DND-41 (cell line): ENCODE results near the gene INMT.

Experiments
- ATAC-seq: fragments of 200-7000 bp; cut with Tn5 transposase; 3 replicates; pipeline ENCODE4 v1.9.1; 2021; ENCODE audit warnings: low read depth; ENCODE audit not compliant: insufficient read depth
- DNase-seq: peaks from one replicate; pipeline ENCODE4 v3.0.0-alpha.2; 2020
- H2AFZ ChIP-seq: 2 replicates; pipeline ENCODE4 v1.6.0; 2012; ENCODE audit warnings: low read depth, low read length
- H3K27ac ChIP-seq: 2 replicates; pipeline ENCODE4 v1.5.1; 2012; ENCODE audit warnings: low read length, inconsistent platforms
- H3K27me3 ChIP-seq: fragments of 200-600 bp; sonication (generic); 2 replicates; pipeline ENCODE4 v1.6.0; 2012; ENCODE audit warnings: low read length, mild to moderate bottlenecking, inconsistent platforms; ENCODE audit not compliant: insufficient read depth, poor library complexity
- H3K36me3 ChIP-seq: 2 replicates; pipeline ENCODE4 v1.5.1; 2012; ENCODE audit warnings: low read length, inconsistent platforms; ENCODE audit not compliant: insufficient read depth
- H3K4me1 ChIP-seq: 2 replicates; pipeline ENCODE4 v1.5.1; 2012; ENCODE audit warnings: mild to moderate bottlenecking, low read length; ENCODE audit not compliant: insufficient read depth
- H3K4me2 ChIP-seq: 2 replicates; pipeline ENCODE4 v1.6.0; 2012; ENCODE audit warnings: mild to moderate bottlenecking, moderate library complexity, low read length, inconsistent platforms; ENCODE audit not compliant: insufficient read depth
- H3K4me3 ChIP-seq, 2 experiments: fragments of 200-600 bp in 1 of 2; shearing (Covaris generic) in 1 of 2; 2 replicates each; pipeline ENCODE4 v1.5.1; 2012 to 2016; ENCODE audit warnings: inconsistent platforms in 2 of 2, low read length in 2 of 2, mild to moderate bottlenecking in 2 of 2, low read depth in 1 of 2, moderate library complexity in 1 of 2
- H3K79me2 ChIP-seq: 2 replicates; pipeline ENCODE4 v1.6.0; 2012; ENCODE audit warnings: low read length, inconsistent platforms; ENCODE audit not compliant: insufficient read depth
- H3K9ac ChIP-seq: 2 replicates; pipeline ENCODE4 v1.6.0; 2012; ENCODE audit warnings: low read depth, mild to moderate bottlenecking, inconsistent platforms, low read length, moderate library complexity
- H3K9me3 ChIP-seq: 2 replicates; pipeline ENCODE4 v1.5.1; 2012; ENCODE audit warnings: low read length, moderate library complexity, mild to moderate bottlenecking, inconsistent platforms; ENCODE audit not compliant: insufficient read depth, severe bottlenecking
- H4K20me1 ChIP-seq: 2 replicates; pipeline ENCODE4 v1.6.0; 2012; ENCODE audit warnings: low read length; ENCODE audit not compliant: insufficient read depth
- EZH2 ChIP-seq: IDR thresholded peaks from 3 replicates; pipeline ENCODE4 v1.6.1; 2012; ENCODE audit warnings: borderline replicate concordance, low read depth, mild to moderate bottlenecking, moderate library complexity, low read length, inconsistent platforms; ENCODE audit not compliant: severe bottlenecking
- TF ChIP-seq, protein P1 (sequence below): IDR thresholded peaks from 2 replicates; pipeline ENCODE4 v1.5.1; 2012; ENCODE audit warnings: borderline replicate concordance, low read length, moderate library complexity, mild to moderate bottlenecking; ENCODE audit not compliant: poor library complexity, severe bottlenecking; ENCODE audit errors: extremely low read depth

INMT gene

GRCh38 chr7:30795161-30795948 lies 43.4 kb downstream of the INMT start:
- peaks cover 8% of the 10 kb centered on the region; the same call in 1 of the 2 replicates for H3K36me3 ChIP-seq
- no peaks in the 10 kb centered on the region for H3K27me3 ChIP-seq
- TF ChIP-seq, protein P1, sequence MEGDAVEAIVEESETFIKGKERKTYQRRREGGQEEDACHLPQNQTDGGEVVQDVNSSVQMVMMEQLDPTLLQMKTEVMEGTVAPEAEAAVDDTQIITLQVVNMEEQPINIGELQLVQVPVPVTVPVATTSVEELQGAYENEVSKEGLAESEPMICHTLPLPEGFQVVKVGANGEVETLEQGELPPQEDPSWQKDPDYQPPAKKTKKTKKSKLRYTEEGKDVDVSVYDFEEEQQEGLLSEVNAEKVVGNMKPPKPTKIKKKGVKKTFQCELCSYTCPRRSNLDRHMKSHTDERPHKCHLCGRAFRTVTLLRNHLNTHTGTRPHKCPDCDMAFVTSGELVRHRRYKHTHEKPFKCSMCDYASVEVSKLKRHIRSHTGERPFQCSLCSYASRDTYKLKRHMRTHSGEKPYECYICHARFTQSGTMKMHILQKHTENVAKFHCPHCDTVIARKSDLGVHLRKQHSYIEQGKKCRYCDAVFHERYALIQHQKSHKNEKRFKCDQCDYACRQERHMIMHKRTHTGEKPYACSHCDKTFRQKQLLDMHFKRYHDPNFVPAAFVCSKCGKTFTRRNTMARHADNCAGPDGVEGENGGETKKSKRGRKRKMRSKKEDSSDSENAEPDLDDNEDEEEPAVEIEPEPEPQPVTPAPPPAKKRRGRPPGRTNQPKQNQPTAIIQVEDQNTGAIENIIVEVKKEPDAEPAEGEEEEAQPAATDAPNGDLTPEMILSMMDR: no peak
- no peak for TF ChIP-seq EZH2
- ATAC-seq (no peak), DNase-seq (no peak)
- no peak overlapping the region for H2AFZ ChIP-seq
- no peaks in the 10 kb centered on the region for H3K79me2 ChIP-seq
- H3K4me2 ChIP-seq: no peak overlapping the region
- H3K4me1 ChIP-seq: peaks cover 38% of the 10 kb centered on the region
- H3K9ac ChIP-seq: no peak overlapping the region
- H3K4me3 ChIP-seq: no peak overlapping the region
- H3K27ac ChIP-seq: peak overlapping the region; percentile 62
- H3K9me3 ChIP-seq: no peaks in the 10 kb centered on the region
- peaks cover 10% of the 10 kb centered on the region; the same call in 1 of the 2 replicates for H4K20me1 ChIP-seq

DNA sequence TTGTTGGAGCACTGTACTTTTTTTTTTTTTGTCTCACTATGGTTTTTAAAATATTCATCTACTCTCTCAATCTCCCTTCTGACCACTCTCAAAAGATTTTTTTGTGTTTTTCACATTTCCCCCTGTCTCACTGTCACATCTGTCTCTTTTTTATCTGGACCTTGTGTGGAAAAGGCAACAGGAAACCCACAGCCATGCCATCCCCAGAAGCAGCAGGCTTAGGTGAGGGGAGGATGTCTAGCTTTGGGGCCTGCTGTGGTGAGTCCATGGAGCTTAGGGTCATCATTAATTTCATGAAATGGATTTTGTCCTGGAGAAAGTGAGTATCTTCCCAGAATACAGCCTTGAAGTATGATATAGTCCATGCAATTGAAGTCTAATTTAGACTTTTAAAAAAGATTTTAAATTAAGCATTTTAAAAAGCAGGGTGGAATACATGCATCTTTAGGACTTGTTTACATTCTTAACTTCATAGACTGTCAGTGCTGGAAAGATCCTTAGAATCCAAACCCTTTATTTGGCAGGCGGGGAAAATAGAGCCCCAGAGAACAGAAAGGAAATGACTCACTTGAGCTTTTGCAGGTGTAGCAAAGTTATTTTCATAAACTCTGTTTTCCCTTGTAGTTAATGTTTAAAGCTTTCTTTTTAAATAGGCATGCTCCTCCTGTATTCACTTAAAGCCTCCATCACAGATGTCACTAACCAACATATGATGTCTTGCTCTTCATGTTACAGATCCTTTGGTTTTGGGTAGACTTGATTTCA lies 44.4 kb downstream of the INMT start:
- Histone ChIP-seq H3K4me1 (peaks cover 47% of the 10 kb centered on the region), H3K9ac (0 out of 2 replicates have a peak overlapping the region, but pooled peaks have one; percentile 5), H3K79me2 (no peaks in the 10 kb centered on the region)

GRCh38 chr7:30797176-30798040 lies 45.5 kb downstream of the INMT start:
- Histone ChIP-seq H3K4me3 (no peak overlapping the region), H3K27ac (peak overlapping the region; percentile 62), H3K9ac (no peak overlapping the region), H2AFZ (no peak overlapping the region), H3K79me2 (no peaks in the 10 kb centered on the region), H3K36me3 (peaks cover 3% of the 10 kb centered on the region; the same call in 1 of the 2 replicates), H3K9me3 (no peaks in the 10 kb centered on the region), H3K4me1 (peaks cover 53% of the 10 kb centered on the region), H4K20me1 (peaks cover 12% of the 10 kb centered on the region; the same call in 1 of the 2 replicates), H3K27me3 (no peaks in the 10 kb centered on the region), H3K4me2 (no peak overlapping the region)
- TF ChIP-seq EZH2: no peak
- TF ChIP-seq, protein P1: no peak
- no peak for ATAC-seq
- DNase-seq: no peak

More for the DNA sequence above, 44.4 kb downstream of the INMT start:
- Histone ChIP-seq H3K4me3 (no peak overlapping the region), H3K4me2 (peak overlapping the region; percentile 12; the same call in 1 of the 2 replicates), H3K27ac (peak overlapping the region; percentile 62), H2AFZ (no peak overlapping the region), H3K36me3 (peaks cover 5% of the 10 kb centered on the region; the same call in 1 of the 2 replicates), H3K27me3 (no peaks in the 10 kb centered on the region), H4K20me1 (peaks cover 12% of the 10 kb centered on the region; the same call in 1 of the 2 replicates), H3K9me3 (no peaks in the 10 kb centered on the region)
- TF ChIP-seq EZH2: no peak
- TF ChIP-seq, protein P1: no peak
- peak; percentile 62 for ATAC-seq
- DNase-seq: peak; percentile 22
